GM21825 (cell line): ENCODE data around the gene MCAT.

Source experiments
- ATAC-seq: cut with Tn5 transposase; IDR thresholded peaks from one replicate; pipeline ENCODE4 v1.9.1; 2021; ENCODE audit warnings: mild to moderate bottlenecking, moderate library complexity; ENCODE audit not compliant: unreplicated experiment

Gene MCAT

GRCh38 chr22:43173566-43173965 is 30.4 kb upstream of the MCAT start:
- no peak for ATAC-seq

DNA sequence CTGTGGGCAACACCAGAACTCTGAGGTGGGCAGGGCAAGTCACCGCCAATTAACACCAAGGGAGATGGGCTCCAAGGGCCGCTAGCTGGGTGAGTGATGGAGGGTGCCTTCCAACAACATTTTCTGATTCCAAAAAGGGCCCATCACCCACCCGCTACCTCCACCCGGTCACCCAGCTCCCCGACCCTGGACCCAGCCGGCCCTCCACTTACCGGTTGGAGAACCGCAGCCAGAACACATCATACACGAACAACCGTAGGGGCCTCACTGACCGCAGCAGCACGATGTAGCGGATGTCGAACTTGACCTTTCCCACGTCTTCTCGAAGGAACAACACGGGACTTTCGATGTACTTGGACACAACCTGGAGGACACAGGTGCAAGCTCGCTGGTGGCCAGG is 29.0 kb upstream of the MCAT start:
- no peak for ATAC-seq

- no peak for ATAC-seq
Measured at GRCh38 chr22:43171607-43172006, 28.4 kb upstream of the MCAT start.

DNA sequence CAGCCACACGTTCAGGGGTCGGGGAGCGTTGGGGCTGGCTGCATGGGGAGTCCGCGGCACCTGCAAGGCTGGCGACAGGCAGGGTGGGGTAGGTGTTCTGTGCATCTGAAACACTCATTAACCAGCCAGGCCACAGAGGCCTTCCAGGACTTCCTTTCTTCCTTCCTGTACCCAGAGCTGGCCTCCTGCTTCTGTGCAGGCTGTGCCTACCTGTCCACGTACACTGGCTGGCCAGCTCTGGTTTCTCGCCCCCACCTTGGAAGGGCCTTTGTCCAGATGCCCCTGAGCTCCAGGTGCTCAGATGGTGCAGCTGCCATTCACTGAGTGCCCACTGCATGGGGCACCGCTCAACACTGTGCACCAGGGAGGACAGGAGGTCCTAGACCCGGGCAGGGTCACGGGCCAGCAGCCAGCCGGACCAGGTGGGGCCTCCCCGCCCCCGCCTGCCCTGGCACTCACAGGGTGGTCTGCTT is 27.9 kb upstream of the MCAT start:
- ATAC-seq: no peak

DNA sequence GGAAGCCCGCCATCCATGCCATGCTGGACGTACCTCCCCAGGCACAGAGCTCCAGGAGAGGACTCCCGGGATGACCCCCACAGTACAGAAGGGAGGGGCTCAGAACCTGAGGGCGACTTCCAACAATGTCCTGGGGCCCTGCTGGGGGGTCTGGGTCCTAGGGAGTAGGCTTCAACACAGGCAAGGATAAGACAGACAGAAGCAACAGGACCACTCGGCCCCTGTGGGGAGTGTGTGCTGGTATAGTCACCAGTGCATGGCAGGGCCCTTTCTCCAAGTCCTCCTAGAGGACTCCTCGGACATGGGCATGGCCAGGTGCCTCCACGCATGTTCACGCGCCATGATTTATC is 26.9 kb upstream of the MCAT start:
- ATAC-seq: no peak

DNA sequence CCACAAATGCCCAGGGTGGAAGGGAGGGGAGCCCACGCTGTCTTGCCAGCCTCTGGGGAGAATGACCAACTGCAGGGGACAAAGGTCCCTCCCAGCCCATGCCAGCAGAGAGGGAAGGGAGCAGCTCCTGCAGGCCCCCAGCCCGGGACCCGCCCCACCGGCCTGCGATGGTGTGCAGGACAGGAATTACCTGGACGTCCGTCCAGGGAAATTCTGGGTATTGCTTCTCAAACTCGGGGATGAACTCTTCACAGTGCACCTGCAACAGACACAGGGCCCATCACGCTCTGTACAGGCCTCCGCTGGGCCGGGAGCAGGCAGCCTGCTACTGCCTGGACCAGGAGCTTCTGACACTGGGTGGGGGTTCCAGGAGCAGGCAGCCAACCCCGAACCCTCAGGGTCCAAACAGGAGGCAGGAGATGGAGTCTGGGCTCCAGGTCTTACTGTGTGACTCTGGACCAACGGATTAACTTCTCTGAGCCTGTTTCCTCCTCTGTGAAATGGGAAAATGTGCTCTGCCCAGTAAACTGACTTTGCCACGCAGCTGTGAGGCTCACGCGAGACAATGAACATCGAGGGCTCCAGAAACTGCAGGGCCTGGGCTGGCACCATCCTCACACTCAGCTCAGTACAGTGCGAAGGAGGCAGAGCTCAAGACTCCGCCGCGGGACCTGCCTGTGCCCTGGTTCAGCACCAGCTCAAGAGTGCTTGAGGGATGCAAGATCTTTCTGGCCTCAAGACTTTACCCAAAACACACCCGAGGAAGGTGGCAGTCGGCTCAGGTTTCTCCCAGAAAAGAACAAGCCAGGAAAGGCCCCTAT is 26.3 kb upstream of the MCAT start:
- no peak for ATAC-seq

GRCh38 chr22:43168471-43169309 is 25.5 kb upstream of the MCAT start:
- no peak for ATAC-seq

DNA sequence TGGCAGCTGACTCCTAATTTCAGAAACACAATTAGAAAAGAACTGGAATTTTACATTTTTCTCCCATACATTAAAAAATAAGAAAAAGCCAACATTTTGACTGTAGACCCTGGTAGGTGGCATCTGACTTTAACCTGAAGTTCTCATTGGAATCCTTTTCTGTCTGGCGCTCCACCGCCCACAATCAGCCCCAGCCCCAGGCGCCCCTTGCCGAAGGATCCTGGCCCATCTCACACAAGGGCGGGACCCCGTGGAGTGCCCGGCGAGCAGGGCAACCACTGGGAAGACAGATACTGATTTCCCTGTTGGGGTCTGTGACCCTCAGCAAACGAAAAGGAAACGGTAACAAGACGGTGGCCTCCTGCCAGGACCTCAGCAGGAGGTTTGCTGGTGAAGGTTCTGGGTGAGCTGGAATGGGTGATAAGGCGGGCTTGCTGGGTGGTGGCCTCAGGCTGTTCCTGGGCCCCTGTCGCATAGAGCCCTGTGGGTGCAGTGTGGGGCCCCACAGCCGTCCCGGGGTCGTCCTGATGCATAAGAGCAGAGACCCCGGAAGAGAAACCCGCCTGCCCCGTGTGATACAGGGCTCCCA is 23.9 kb upstream of the MCAT start:
- no peak for ATAC-seq

DNA sequence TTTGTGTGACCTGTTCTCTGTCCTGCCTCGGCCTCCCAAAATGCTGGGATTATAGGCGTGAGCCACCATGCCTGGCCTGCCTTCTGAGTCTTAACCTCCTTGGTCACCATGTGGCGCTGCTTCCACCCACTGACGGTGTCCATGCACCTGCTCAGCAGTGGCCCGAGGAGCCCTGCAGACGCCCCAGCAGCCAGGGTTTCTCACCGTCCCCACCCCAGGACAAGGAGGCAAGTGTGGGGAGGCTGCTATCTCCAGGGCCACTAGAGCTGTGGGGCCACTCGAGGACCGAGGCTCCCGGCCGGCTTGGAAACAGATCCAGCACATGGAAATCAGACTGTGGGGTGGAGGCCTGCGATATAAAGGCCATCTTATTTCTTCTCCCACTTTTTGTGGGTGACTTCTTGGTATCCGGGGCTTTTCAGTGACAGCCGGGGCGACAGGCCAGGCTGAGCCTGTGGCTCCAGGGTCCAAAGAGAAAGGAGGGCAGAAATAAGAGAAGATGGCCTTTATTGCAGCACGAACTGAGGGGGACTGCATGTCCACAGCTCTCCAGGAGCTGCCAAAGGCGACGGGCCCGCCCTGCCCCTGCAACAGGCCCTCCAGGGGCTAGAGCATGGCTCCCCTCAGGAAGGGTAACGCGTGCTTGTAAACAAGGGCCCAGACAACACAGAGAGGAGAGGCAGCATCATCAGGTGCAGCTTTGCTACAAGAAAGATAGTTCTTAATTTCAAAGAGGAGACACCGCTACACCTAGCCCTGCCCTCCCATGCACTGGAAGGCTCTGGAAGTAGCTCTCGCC is 23.1 kb upstream of the MCAT start:
- ATAC-seq: no peak

DNA sequence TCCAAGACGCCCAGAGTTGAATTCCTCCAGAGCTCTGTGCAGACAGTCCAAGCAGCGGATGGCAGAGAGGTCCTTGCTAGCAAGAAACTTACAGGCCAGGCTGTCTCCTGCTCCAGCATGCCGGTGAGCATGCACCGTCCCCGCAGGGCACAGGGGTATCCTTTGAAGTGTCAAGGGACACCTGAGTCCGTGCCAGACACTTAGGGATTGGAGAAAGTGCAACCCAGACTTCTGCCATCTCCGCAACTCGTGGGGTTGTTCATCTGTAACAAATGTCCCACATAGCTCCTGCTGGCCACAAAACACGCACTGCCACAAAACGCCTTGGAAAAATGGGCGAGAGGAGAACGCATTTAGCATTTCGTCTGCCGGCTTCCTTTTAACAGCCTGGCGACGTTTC is 21.4 kb upstream of the MCAT start:
- ATAC-seq: no peak

DNA sequence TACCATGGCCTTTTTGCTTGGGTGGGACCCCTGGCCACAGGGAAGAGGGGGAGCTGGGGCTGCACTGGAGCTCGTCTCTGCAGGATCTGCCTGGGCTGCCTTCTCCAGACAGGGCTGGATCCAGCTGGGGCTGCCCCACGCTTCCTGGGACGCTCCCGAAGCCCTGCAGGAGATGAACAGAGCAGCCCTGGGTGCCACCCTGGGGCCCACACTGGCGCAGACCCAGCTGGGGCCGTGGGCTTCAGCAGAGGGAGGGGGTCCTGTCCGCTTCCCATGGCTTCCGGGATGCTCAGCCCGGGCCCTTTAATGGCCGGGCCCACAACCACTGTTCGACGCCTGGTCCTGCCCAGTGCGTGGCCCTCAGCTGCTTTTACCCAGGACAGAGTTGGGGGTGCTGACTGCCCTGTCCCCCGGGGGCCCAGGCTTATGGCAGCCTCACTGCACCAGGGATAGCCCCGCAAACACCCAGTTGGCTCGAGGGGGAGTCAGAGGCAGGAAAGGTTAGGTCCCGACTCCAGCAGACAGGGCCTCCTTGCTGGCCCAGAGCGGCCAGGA is 20.1 kb upstream of the MCAT start:
- ATAC-seq: no peak

DNA sequence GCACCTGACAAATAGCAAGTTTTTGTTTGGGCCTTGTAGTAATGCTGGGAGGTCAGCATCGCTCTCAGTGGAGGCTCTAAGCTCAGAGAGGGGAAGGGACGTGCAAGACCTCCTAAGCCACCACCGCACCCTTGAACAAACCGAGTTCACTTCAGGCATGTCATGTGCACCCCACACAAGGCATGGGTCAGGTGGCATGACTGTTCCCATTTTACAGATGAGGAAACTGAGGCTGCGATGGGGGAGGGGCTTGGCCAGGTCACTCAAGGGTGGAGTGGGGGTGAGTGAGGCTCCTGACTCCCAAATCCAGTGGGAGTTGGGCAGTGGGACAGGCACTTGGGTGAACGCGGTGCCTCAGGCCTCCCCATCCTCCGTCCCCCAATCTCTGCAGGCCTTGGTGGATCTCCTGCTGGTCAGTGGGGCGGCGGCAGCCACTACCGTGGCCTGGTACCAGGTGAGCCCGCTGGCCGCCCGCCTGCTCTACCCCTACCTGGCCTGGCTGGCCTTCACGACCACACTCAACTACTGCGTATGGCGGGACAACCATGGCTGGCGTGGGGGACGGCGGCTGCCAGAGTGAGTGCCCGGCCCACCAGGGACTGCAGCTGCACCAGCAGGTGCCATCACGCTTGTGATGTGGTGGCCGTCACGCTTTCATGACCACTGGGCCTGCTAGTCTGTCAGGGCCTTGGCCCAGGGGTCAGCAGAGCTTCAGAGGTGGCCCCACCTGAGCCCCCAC is 19.4 kb upstream of the MCAT start:
- ATAC-seq: no peak

DNA sequence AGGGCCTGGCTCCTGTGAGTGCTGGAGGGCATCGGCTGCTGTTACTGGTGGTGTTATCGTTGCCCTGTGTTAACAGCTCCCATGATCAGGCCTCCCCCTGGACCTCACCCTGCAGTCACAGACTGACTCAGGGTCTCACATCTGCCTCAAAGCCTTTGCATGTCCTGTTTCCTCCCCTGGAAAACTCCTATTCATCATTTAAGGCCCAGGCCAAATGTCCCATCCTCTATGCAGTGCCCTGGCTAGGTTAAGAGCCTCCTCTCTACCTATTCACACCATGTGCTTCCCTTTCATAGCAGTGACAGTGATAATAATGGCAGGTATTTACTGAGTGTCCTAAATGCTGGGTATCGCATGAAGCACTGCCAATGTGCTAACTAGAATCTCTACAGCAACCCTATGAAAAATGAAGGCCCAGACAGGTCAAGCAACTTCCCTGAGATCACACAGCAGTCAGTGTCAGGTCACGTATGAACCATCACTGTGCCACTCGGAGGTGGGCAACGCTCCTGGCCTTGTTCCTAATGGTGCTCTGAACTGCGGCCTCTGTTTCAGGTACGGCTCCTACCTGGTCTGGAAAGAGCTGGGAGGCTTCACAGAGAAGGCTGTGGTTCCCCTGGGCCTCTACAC is 17.4 kb upstream of the MCAT start:
- ATAC-seq: no peak

DNA sequence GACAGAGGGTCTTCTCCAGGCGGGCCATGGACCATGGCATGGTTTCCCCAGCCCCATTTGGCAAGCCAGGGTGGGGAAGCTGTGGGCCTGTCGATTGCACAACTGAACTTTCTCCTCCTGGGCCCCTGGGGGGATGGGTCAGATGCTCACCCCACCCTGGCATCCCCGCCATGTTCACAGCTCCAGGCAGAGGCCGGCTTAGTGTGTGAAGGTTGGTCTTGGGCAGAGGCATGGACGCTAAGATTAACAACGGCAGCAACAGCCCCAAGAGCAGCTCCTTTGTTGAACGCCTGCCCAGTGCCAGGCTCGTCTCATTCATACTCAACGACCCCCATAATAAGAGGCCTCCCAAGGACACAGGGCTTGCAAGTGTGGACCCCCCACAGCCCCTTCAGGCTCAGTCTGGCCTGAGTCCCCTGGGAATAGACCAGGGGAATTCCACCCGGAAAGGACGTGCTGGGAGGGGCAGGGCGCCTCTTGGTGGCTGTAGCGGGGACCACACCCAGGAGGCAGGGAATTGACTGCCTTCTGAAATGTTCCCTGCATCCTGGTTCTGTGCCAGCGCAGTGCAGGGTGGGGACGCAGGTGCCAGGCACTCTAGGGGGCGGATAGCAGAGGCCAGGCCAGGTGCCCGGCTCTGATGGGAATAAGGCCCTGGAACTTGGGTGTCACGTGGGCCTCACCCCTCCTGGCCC is 16.4 kb upstream of the MCAT start:
- ATAC-seq: no peak

GRCh38 chr22:43158778-43159483 is 15.7 kb upstream of the MCAT start:
- no peak for ATAC-seq

GRCh38 chr22:43157874-43158546 is 14.8 kb upstream of the MCAT start:
- no peak for ATAC-seq

DNA sequence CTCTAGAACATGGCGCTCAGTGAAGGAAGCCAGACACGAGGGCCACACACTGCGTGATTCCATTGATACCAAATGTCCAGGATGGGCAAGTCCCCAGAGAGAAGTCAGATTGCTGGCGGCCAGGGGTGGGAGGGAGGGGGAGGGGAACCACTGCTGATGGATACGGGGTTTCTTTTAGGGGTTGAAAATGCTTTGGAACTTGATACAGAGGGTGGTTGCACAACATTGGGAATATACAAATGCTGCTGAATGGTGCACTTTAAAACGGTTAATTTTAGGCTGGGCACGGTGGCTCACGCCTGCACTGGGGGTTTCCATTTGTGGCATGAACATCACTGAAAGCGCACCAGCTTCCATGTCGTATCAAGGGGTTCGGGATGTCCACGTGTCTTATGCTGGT is 13.2 kb upstream of the MCAT start:
- no peak for ATAC-seq

DNA sequence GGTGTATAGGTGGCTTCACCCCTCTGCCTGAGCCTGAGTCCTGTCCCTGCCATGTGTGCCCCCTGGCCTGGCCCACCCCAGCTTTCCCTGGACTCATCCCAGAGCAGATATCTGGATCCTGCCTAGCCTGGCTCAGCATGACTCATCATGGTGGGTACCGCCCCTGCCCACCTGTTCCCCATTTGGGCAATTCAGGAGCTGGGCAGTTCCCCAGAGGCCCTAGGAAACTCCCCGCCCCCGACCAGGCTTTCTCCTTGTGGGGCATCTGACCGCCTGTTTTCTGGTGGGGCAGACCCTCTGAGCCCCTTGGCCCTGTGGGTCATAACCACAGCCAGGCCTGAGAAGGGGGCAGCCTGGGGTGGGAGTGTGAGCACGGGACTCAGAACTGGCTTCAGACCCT is 12.6 kb upstream of the MCAT start:
- no peak for ATAC-seq
